SK-N-SH (cell line): ENCODE measurements around the gene CNFN. TPM values are rescaled to one million over a fixed set of nuclear protein-coding genes. Genes with fewer than 3 reads are reported as not detected.

Experiments
- CTCF ChIA-PET: fragments of 300-600, 350-600 bp; formaldehyde crosslinking; extraction: SDS; loops from one replicate; lab custom pipeline; 2021; lab: Yijun Ruan, JAX
- POLR2A ChIA-PET: fragments of 350-600 bp; sonication (Branson Sonifier 250); formaldehyde crosslinking; extraction: SDS; loops from one replicate; lab custom pipeline; 2020; ENCODE audit warnings: antibody characterized with exemption, inconsistent platforms; lab: Yijun Ruan, JAX
- DNase-seq: peaks from one replicate; pipeline ENCODE4 v3.0.0; 2012
- H2AFZ ChIP-seq: fragments of 200-600 bp; sonication (generic); 2 replicates; pipeline ENCODE4 v1.8.1; 2016; ENCODE audit warnings: antibody characterized with exemption, mild to moderate bottlenecking, low read depth
- H3F3A ChIP-seq: fragments of 200-600 bp; sonication (generic); replicated peaks from 2 replicates; pipeline ENCODE3; 2016; ENCODE audit warnings: antibody characterized with exemption, mild to moderate bottlenecking; ENCODE audit not compliant: insufficient read depth
- H3K27ac ChIP-seq, 2 experiments: fragments of 200-500 bp in 1 of 2; fragments of 200-600 bp in 1 of 2; sonication (Bioruptor generic) in 1 of 2; sonication (generic), shearing (Covaris generic) in 1 of 2; 2 replicates each; pipeline versions ENCODE4 v1.5.1 to v1.6.1; 2014 to 2016; ENCODE audit warnings: low read depth in 2 of 2, inconsistent platforms in 1 of 2, low read length in 1 of 2, mild to moderate bottlenecking in 1 of 2, mixed read lengths in 1 of 2
- H3K27me3 ChIP-seq: fragments of 200-600 bp; sonication (generic), shearing (Covaris generic); 2 replicates; pipeline ENCODE4 v1.6.1; 2016; ENCODE audit warnings: mixed run types; ENCODE audit not compliant: insufficient read depth
- H3K36me3 ChIP-seq, 2 experiments: fragments of 200-500 bp in 1 of 2; fragments of 200-600 bp in 1 of 2; sonication (Bioruptor generic) in 1 of 2; sonication (generic) in 1 of 2; replicated peaks in 1 of 2; 2 replicates each; pipeline versions ENCODE3 to v1.5.1; 2014 to 2016; ENCODE audit warnings: low read length in 1 of 2, mild to moderate bottlenecking in 1 of 2; ENCODE audit not compliant: insufficient read depth in 2 of 2, control insufficient read depth in 1 of 2
- H3K4me1 ChIP-seq, 2 experiments: fragments of 200-500 bp in 1 of 2; fragments of 200-600 bp in 1 of 2; sonication (Bioruptor generic) in 1 of 2; sonication (generic), shearing (Covaris generic) in 1 of 2; 2 replicates each; pipeline versions ENCODE4 v1.5.1 to v1.6.1; 2014 to 2016; ENCODE audit warnings: low read depth in 1 of 2, low read length in 1 of 2, mixed run types in 1 of 2; ENCODE audit not compliant: insufficient read depth in 2 of 2, control insufficient read depth in 1 of 2
- H3K4me2 ChIP-seq: fragments of 200-600 bp; sonication (generic), shearing (Covaris generic); 2 replicates; pipeline ENCODE4 v1.6.1; 2017; ENCODE audit warnings: mixed run types
- H3K4me3 ChIP-seq, 2 experiments: fragments of 200-500 bp in 1 of 2; fragments of 200-600 bp in 1 of 2; sonication (Bioruptor generic) in 1 of 2; sonication (generic), shearing (Covaris generic) in 1 of 2; 2 replicates each; pipeline versions ENCODE4 v1.5.1 to v1.8.1; 2014 to 2016; ENCODE audit warnings: low read depth in 2 of 2, inconsistent platforms in 1 of 2, low read length in 1 of 2, mild to moderate bottlenecking in 1 of 2, mixed read lengths in 1 of 2, moderate library complexity in 1 of 2
- H3K79me2 ChIP-seq: fragments of 200-600 bp; sonication (generic); 2 replicates; pipeline ENCODE4 v1.8.1; 2017; ENCODE audit warnings: mild to moderate bottlenecking; ENCODE audit not compliant: insufficient read depth
- H3K9ac ChIP-seq: fragments of 200-600 bp; sonication (generic); 2 replicates; pipeline ENCODE4 v1.6.1; 2017; ENCODE audit warnings: mixed run types
- H3K9me2 ChIP-seq: fragments of 200-600 bp; sonication (generic); 2 replicates; pipeline ENCODE4 v1.6.1; 2017; ENCODE audit warnings: mixed run types
- H3K9me3 ChIP-seq: fragments of 200-600 bp; sonication (generic); 2 replicates; pipeline ENCODE4 v1.6.1; 2017; ENCODE audit warnings: mixed run types, mild to moderate bottlenecking, moderate library complexity
- H4K20me1 ChIP-seq: fragments of 200-600 bp; sonication (generic); 2 replicates; pipeline ENCODE4 v1.6.1; 2017; ENCODE audit warnings: mild to moderate bottlenecking, mixed run types; ENCODE audit not compliant: insufficient read depth
- EP300 ChIP-seq, 2 experiments: IDR thresholded peaks; 2 replicates each; pipeline versions ENCODE4 v1.4.0 to v1.6.1; 2012; ENCODE audit warnings: borderline replicate concordance in 1 of 2, low read depth in 1 of 2, low read length in 1 of 2
- JUND ChIP-seq: IDR thresholded peaks from 2 replicates; pipeline ENCODE4 v1.4.0; 2012
- MEF2A ChIP-seq: IDR thresholded peaks from 2 replicates; pipeline ENCODE4 v1.4.0; 2012; ENCODE audit warnings: low read depth, borderline replicate concordance
- MXI1 ChIP-seq: IDR thresholded peaks from 2 replicates; pipeline ENCODE4 v1.6.1; 2012; ENCODE audit warnings: mild to moderate bottlenecking, low read depth, low read length, improper control_type of control experiment
- NFIC ChIP-seq: IDR thresholded peaks from 2 replicates; pipeline ENCODE4 v1.4.0; 2012; ENCODE audit warnings: borderline replicate concordance
- NRF1 ChIP-seq: IDR thresholded peaks from 2 replicates; pipeline ENCODE4 v1.6.1; 2012; ENCODE audit warnings: low read depth, mild to moderate bottlenecking, low read length
- RCOR1 ChIP-seq: fragments of 150-350 bp; IDR thresholded peaks from 2 replicates; pipeline ENCODE4 v1.6.1; 2017; ENCODE audit warnings: antibody characterized with exemption, low read length
- TAF1 ChIP-seq: IDR thresholded peaks from 2 replicates; pipeline ENCODE4 v1.6.1; 2012; ENCODE audit warnings: low read depth, mild to moderate bottlenecking, low read length, moderate library complexity, borderline replicate concordance
- TCF12 ChIP-seq: IDR thresholded peaks from 2 replicates; pipeline ENCODE4 v1.4.0; 2012
- WGBS: methylation state at CpG from one replicate; pipeline ENCODE4 v1.1.6; 2017; ENCODE audit warnings: low lambda C conversion rate; 5-methylcytosine and 5-hydroxymethylcytosine counted together
- polyA plus RNA-seq, 3 experiments: library from polyadenylated mRNA; depleted of rRNA; stranded (reverse); fragments of >200 nt; gene quantifications; 2 replicates each; pipeline ENCODE4 v1.2.3, GENCODE V29; 2012
- TF ChIP-seq, protein P1 (sequence below): IDR thresholded peaks from 2 replicates; pipeline ENCODE4 v1.4.0; 2012; ENCODE audit warnings: low read depth, borderline replicate concordance
- TF ChIP-seq, protein P2 (sequence below): IDR thresholded peaks from 2 replicates; pipeline ENCODE4 v1.4.0; 2012; ENCODE audit warnings: low read depth, borderline replicate concordance
- TF ChIP-seq, protein P3 (sequence below): fragments of 150-350 bp; IDR thresholded peaks from 2 replicates; pipeline ENCODE4 v1.6.1; 2016; ENCODE audit warnings: mild to moderate bottlenecking, low read depth, low read length

The CNFN gene
- polyA plus RNA-seq, 1 of the 3 experiments (the other 2 are of a cell fraction), result 4.5 TPM

DNA sequence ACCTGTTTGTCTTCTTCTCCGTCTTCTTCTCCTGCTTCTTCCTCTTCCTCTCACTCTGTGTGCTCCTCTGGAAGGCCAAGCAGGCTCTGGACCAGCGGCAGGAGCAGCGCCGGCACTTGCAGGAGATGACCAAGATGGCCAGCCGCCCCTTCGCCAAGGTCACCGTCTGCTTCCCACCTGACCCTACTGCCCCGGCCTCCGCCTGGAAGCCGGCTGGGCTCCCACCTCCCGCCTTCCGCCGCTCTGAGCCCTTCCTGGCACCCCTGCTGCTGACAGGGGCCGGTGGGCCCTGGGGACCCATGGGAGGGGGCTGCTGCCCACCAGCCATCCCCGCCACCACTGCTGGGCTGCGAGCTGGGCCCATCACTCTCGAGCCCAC, 13.9 kb downstream of the CNFN start:
- CTCF ChIA-PET, result interaction anchor here (8.1 kb wide), 1 partner anchor 25 kb away, joined by 45 read pairs; no protein-coding TSS in a partner anchor
- POLR2A ChIA-PET, result no interaction called here
- H4K20me1 ChIP-seq, result no peaks in the 10 kb centered on the region
- TF ChIP-seq NFIC, result no peak
- TF ChIP-seq, protein P1, sequence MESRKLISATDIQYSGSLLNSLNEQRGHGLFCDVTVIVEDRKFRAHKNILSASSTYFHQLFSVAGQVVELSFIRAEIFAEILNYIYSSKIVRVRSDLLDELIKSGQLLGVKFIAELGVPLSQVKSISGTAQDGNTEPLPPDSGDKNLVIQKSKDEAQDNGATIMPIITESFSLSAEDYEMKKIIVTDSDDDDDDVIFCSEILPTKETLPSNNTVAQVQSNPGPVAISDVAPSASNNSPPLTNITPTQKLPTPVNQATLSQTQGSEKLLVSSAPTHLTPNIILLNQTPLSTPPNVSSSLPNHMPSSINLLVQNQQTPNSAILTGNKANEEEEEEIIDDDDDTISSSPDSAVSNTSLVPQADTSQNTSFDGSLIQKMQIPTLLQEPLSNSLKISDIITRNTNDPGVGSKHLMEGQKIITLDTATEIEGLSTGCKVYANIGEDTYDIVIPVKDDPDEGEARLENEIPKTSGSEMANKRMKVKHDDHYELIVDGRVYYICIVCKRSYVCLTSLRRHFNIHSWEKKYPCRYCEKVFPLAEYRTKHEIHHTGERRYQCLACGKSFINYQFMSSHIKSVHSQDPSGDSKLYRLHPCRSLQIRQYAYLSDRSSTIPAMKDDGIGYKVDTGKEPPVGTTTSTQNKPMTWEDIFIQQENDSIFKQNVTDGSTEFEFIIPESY, result no peak
- TF ChIP-seq, protein P2, sequence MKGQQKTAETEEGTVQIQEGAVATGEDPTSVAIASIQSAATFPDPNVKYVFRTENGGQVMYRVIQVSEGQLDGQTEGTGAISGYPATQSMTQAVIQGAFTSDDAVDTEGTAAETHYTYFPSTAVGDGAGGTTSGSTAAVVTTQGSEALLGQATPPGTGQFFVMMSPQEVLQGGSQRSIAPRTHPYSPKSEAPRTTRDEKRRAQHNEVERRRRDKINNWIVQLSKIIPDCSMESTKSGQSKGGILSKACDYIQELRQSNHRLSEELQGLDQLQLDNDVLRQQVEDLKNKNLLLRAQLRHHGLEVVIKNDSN, result no peak
- no peak for TF ChIP-seq JUND
- no peak for TF ChIP-seq MXI1
- TF ChIP-seq MEF2A, result no peak
- TF ChIP-seq TCF12, result no peak
- TF ChIP-seq RCOR1, result no peak
- no peak for TF ChIP-seq TAF1
- TF ChIP-seq NRF1, result no peak
- no peaks in the 10 kb centered on the region for H3K4me1 ChIP-seq
- H3F3A ChIP-seq, result no peaks in the 10 kb centered on the region
- no peak overlapping the region for H3K27ac ChIP-seq
- no peaks in the 10 kb centered on the region for H3K9me2 ChIP-seq
- H2AFZ ChIP-seq, result no peak overlapping the region
- no peaks in the 10 kb centered on the region for H3K79me2 ChIP-seq
- no peaks in the 10 kb centered on the region for H3K9me3 ChIP-seq
- no peak overlapping the region for H3K9ac ChIP-seq
- WGBS, result 94% methylated on average over 15 of the region's 17 CpGs
- H3K27me3 ChIP-seq, result peaks cover 23% of the 10 kb centered on the region; the same call in 1 of the 2 replicates
- H3K4me2 ChIP-seq, result no peak overlapping the region
- H3K4me3 ChIP-seq, result no peak overlapping the region
- DNase-seq, result no peak
- no peaks in the 10 kb centered on the region for H3K36me3 ChIP-seq

DNA sequence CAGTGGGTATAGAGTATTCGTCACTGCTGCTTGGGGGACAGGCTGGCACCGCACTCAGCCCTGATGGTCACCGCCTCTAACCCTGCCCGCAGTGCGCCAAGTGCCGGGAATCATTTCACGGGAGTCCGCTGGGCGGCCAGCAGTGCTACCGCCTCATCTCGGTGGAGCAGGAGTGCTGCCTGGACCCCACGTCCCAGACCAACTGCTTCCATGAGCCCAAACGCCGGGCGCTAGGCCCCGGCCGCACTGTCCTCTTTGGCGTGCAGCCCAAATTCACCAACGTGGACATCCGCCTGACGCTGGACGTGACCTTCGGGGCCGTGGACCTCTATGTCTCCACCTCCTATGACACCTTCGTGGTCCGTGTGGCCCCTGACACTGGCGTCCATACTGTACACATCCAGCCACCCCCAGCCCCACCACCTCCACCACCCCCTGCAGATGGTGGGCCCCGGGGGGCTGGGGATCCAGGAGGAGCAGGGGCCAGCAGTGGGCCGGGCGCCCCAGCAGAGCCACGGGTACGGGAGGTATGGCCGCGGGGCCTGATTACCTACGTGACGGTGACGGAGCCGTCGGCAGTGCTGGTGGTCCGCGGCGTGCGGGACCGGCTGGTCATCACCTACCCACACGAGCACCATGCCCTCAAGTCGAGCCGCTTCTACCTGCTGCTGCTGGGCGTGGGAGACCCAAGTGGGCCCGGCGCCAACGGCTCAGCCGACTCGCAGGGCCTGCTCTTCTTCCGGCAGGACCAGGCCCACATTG, 14.5 kb downstream of the CNFN start:
- DNase-seq, result no peak
- Histone ChIP-seq H3K79me2 (no peaks in the 10 kb centered on the region), H3K4me3 (no peak overlapping the region), H3K9ac (no peak overlapping the region), H2AFZ (no peak overlapping the region), H4K20me1 (no peaks in the 10 kb centered on the region), H3K9me3 (no peaks in the 10 kb centered on the region), H3F3A (no peaks in the 10 kb centered on the region), H3K27me3 (peaks cover 18% of the 10 kb centered on the region; the same call in 1 of the 2 replicates), H3K4me2 (no peak overlapping the region), H3K36me3 (no peaks in the 10 kb centered on the region), H3K4me1 (no peaks in the 10 kb centered on the region), H3K27ac (no peak overlapping the region), H3K9me2 (no peaks in the 10 kb centered on the region)
- CTCF ChIA-PET, result interaction anchor here (8.1 kb wide), 1 partner anchor 26 kb away, joined by 45 read pairs; no protein-coding TSS in a partner anchor
- 91% methylated on average over 17 of the region's 54 CpGs for WGBS
- POLR2A ChIA-PET, result no interaction called here
- no peak for TF ChIP-seq RCOR1
- TF ChIP-seq, protein P3, sequence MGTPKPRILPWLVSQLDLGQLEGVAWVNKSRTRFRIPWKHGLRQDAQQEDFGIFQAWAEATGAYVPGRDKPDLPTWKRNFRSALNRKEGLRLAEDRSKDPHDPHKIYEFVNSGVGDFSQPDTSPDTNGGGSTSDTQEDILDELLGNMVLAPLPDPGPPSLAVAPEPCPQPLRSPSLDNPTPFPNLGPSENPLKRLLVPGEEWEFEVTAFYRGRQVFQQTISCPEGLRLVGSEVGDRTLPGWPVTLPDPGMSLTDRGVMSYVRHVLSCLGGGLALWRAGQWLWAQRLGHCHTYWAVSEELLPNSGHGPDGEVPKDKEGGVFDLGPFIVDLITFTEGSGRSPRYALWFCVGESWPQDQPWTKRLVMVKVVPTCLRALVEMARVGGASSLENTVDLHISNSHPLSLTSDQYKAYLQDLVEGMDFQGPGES, result no peak
- no peak for TF ChIP-seq MXI1
- TF ChIP-seq EP300 (IDR thresholded peaks at IDR 0.05; ENCODE audit: borderline replicate concordance in 1 of 2, low read depth in 1 of 2, low read length in 1 of 2), result no peak
